Endometrium (tissue), 2 donors: ENCODE measurements around the gene GCNT2.
"Not testable (repeated sequence)": the region's sequence is repeated elsewhere in the genome, so short reads cannot be mapped to it uniquely, and the experiment has no call there.

Source experiments
- FAIRE-seq: peaks from 2 replicates; lab custom pipeline; 2012; peaks lifted over from hg19 to GRCh38; lab: Jason Lieb, UNC
- donor health status: control.
- donor health status: control.

The GCNT2 gene

GRCh38 chr6:10582774-10583508 is 61.8 kb downstream of the GCNT2 start:
- no peak for FAIRE-seq

DNA sequence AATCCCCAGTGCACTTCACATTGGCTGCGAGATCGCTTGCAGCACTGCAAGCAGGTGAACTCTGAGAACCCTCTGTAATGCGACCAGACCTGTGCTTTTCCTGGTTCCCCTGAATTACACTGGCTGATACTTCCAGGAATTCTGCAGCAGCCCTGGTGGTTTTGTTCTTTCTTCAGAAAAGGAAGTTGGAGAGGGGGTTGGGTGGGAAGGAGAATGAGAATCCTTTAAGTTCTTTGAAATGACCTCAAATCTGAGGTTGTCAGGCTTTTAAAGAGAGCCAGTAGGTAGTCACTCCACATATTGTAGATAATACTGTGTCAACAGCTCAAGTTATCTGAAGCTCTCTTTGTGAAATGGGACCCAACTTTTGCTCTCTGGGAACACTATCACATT is 62.4 kb downstream of the GCNT2 start:
- FAIRE-seq: no peak

- no peak for FAIRE-seq
These were observed 63.5 kb downstream of the GCNT2 start for GRCh38 chr6:10584607-10585006.

DNA sequence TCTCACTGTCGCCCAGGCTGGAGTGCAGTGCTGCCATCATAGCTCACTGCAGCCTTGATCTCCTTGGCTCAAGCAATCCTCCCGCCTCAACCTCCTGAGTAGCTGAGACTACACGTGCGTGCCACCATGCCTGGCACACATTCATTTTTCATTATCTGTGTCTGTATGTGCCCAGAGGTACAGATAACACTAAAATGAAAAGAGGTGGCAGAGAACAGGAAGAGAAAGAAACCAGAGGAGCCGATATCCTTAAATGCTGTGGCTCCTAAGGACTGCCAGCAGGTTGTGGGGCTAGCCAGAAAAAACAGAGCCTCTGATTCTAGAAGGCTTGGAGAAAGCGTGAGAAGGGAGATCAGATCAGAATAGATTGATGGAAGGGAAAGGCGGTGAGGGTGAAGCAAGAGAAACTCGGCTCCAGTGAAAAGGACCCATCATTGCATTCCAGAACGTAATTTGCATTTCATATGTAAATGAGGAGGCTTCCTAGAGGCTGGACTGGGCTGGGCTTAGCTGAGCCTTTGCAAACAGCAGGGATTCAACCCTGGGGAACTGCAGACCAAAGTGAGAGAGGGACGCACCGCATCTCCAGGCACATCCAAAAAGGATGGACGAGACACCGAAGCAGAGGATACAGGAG is 64.2 kb downstream of the GCNT2 start:
- no peak for FAIRE-seq

- no peak for FAIRE-seq
These were observed 65.2 kb downstream of the GCNT2 start for GRCh38 chr6:10586302-10586701.

GRCh38 chr6:10587656-10588406 is 66.7 kb downstream of the GCNT2 start:
- no peak for FAIRE-seq

DNA sequence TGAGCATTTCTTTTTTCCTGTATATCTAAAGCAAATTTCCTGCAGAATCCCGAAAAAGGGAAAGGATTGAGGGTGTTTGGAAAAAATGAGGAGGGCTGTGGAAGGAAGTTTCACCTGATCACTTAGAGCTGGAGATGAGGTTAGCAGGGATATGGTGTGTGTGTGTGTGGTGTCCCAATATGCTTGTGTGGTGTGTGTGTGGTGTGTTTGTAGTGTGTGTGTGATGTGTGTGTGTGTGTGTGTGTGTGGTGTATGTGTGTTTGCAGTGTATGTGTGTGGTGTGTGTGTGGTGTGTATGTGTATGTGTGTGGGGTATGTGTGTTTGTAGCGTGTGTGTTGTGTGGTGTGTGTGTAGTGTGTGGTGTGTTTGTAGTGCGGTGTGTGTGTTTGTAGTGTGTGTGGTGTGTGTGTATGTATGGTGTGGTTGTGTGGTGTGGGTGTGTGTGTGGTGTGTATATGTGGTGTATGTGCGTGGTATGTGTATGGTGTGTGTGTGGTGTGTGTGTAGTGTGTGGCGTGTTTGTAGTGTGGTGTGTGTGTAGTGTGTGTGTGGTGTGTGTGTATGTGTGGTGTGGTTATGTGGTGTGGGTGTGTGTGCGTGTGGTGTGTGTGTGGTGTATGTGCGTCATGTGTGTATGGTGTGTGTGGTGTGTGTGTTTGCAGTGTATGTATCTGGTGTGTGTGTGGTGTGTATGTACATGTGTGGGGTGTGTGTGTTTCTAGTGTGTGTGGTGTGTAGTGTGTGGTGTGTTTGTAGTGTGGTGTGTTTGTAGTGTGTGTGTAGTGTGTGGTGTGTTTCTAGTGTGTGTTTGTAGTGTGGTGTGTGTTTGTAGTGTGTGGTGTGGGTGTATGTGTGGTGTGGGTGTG is 67.6 kb downstream of the GCNT2 start:
- no peak for FAIRE-seq

- FAIRE-seq: no peak
These were observed 68.2 kb downstream of the GCNT2 start for GRCh38 chr6:10589429-10589727.

DNA sequence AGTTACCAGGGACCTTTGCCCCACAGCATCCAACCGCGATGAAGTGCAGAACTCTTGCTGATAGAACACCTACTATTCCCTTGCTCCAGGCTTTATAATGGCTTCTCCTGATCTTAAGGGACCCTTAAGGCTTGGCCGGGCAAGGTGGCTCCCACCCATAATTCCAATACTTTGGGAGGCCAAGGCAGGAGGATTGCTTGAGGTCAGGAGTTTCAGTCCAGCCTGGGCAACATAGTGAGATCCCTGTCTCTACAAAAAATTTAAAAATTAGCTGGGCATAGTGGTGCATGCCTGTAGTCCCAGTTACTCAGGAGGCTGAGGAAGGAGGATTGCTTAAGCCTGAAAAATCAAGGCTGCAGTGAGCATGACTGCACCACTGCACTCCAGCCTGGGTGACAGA is 68.8 kb downstream of the GCNT2 start:
- FAIRE-seq: no peak

- FAIRE-seq: no peak
These were observed 70.4 kb downstream of the GCNT2 start for GRCh38 chr6:10591422-10592160.

DNA sequence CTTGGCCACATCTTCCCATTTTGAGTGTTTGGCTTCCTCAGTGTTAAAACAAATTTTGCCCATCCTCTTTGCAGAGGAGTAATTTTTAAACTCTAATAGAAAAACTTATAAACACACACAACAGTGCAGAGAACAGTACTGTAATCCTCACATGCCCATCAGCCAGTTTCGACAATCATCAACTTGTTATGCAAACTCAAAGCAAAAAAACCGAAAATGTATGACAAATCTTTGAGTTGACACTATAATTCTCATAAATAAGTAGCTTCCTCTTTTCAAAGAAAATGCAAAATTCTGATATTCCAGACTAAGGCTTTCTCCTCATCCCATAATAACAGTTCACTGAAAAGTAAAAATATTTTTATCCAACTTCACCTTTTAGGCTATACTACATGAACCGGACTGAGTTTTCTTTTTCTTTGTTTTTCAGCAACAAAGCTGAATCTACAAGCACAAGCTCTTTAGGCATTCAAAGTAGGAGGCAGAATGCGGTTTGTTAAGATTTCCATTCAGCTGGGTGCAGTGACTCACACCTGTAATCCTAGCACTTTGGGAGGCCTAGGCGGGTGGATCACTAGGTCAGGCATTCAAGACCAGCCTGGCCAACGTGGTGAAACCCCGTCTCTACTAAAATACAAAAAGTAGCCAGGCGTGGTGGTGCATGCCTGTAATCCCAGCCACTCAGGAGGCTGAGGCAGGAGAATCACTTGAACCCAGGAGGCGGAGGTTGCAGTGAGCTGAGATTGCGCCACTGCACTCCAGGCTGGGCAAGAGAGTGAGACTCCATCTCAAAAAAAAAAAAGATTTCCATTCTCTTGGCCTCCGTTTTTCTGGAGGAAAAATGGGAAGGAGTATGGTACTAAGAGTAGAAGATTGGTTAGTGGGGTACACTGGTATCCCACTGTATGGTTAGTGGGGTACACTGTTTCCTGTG is 74.8 kb downstream of the GCNT2 start:
- no peak for FAIRE-seq

DNA sequence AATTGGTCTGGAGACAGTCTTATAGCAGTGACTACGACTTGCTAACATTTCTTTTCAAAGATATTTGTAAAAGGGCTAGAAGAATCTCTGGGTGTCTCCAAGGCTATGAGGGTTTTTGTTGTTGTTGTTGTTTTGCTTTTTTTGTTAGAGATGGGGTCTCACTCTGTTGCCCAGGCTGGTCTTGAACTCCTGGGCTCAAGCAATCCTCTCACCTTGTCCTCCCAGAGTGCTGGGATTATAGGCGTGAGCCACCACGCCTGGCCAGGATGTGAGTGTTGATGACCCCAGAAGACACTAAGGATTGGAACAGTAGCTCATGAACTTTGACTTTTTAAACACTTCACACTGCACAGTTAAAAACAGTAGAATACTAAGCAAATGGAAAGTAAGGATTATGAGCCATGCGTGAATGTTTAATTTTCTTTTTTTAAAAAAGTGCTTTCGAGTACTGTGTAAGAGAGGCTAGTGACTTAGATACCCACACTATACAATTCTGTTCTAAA is 76.4 kb downstream of the GCNT2 start:
- FAIRE-seq: no peak

DNA sequence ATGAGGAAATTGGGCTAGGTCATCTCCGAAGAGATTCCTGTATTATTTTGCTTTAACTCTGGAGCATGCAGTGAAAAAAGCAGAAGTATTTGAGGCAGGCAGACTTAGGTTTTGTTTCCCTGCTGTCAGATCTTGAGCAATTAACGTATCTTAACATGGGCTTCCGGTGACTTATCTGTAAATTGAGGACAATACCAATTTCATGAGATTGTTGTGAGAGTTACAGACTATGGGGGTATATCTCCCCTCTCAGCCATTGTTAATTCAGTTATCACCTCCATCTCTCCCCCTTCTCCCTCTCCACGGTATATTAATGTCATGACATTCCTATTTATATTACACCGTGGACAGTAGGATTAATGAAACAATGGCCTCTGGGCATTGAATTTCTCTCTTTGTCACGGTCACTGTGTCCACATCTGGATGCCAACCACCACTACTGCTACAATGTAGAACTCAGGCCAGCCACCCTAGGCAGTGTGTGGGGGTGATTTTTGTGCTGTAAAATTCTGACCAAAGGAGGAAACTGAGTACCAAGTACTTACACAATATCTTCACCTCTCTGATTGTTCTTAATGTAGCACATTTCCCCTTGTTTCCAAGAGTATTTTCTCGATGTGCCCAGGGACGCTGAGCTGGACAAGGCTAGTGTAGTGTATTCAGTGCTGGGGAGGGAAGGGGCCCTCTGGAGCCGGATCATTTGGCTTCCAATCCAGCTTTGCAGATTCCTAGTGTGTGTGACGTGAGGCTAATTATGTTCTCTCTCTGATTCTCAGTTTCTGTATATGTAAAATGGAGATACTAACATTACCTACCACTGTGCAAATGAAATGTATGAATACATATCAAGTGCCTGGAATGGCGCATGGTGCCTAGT is 77.2 kb downstream of the GCNT2 start:
- FAIRE-seq: no peak

DNA sequence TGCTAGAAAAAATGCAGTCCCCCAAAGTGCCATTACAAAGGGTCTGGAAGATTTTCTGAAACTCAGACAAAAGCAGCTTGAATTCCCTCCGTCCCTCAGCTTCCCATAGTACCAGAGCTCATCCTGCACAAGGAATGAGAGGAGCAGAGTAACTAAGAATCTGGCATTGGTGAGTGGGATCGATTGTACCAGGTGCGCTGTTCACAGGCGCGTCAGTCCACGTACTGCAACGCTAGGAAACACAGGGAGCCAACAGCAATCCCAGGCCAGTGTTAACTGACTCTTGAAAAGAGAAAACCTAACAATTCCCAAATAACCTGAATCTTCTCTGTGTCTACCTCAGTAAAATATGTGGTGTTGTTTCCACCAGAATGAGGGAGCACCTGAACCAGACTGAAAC is 77.9 kb downstream of the GCNT2 start:
- no peak for FAIRE-seq

DNA sequence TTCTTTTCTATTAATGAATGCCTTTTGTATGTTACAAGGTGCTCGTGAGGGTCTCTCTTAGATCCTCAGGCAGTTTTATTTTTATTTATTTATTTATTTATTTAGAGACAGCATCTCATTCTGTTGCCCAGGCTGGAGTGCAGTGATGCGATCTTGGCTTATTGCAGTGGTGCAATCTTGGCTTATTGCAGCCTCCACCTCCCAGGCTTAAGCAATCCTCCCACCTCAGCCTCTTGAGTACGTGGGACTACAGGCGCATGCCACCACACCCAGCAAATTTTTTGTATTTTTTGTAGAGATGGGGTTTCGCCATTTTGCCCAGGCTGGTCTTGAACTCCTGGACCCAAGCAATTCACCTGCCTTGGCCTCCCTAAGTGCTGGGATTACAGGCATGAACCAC is 79.5 kb downstream of the GCNT2 start:
- not testable (repeated sequence) for FAIRE-seq

GRCh38 chr6:10603219-10603618 is 82.1 kb downstream of the GCNT2 start:
- FAIRE-seq: no peak

DNA sequence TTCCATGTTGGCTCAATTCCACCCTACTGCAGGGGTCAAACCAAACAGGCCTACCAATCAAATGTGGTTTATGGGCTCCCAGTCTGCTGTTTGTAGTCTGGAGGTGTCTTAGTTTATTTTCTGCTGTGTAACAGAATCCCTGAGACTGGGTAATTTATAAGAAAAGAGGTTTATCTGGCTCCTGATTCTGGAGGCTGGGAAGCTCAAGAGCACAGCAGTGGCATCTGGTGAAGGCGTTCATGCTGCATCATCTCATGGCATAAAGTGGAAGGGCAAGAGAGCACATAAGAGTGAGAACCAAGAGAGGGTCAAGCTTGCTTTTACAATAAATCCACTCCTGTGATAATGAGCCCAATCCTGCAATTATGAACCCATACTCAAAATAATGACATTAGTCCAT is 87.9 kb downstream of the GCNT2 start:
- FAIRE-seq: no peak

DNA sequence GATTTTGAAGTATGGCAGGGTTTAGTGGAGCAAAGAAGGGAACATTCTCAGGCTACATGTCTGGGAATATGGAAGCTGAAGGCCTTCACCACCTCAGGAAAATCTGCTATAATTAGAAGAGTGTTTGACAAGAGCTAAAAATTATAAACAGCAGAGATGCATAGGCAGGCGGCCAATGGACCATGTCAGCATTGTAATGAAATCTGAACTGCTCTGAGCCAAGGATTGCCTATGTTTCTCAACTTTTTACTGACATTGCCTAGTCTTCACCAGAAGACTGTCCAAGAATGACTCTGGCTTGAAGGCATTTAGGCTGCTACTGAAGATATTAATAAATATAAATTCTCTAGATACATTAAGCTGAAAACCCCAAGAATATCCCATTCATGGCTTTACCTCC is 89.1 kb downstream of the GCNT2 start:
- no peak for FAIRE-seq

GRCh38 chr6:10612161-10612560 is 91.0 kb downstream of the GCNT2 start:
- no peak for FAIRE-seq

DNA sequence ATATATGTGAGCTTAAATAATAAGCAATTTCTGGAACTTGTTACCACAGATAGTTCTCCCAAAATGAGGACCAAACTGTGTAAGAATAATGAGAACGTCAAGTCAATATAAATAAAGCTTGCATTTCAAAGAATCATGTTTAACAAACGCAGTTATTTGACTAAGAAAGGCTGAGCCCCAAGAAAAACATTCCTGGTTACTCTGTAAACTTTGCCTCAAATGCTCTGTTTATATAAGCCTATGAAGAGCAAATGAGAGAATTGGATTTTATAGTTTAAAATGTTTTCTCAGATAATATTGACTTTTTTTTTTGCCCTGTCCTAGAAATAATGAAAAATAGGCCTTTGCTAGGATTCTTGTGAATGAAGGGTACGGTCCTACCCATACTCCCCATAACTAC is 91.9 kb downstream of the GCNT2 start:
- FAIRE-seq: no peak
